HEK293 (cell line): ENCODE results near the gene ACAA1.
"Not testable (repeated sequence)": the region's sequence is repeated elsewhere in the genome, so short reads cannot be mapped to it uniquely, and the experiment has no call there.

Source experiments
- CTCF ChIA-PET: fragments of 350-600 bp; formaldehyde crosslinking; extraction: SDS; loops from one replicate; lab custom pipeline; 2021; ENCODE audit warnings: antibody characterized with exemption; lab: Yijun Ruan, JAX
- POLR2A ChIA-PET: fragments of 300-600 bp; formaldehyde crosslinking; extraction: SDS; loops from one replicate; lab custom pipeline; 2020; ENCODE audit warnings: antibody characterized with exemption, inconsistent platforms; lab: Yijun Ruan, JAX
- H3K27ac ChIP-seq: fragments of 200-500 bp; sonication (Bioruptor generic); 2 replicates; pipeline ENCODE4 v1.5.1; 2014; ENCODE audit warnings: low read depth, low read length, control low read depth, inconsistent platforms; ENCODE audit errors: extremely low read depth
- H3K36me3 ChIP-seq, 2 experiments: fragments of 200-500 bp in 1 of 2; sonication (Bioruptor generic) in 1 of 2; 1 replicate in 1 of 2; 2 replicates in 1 of 2; pipeline ENCODE4 v1.5.1; 2014 to 2017; ENCODE audit warnings: inconsistent platforms in 2 of 2, low read length in 2 of 2; ENCODE audit not compliant: control insufficient read depth in 2 of 2, insufficient read depth in 1 of 2
- H3K4me1 ChIP-seq: fragments of 200-500 bp; sonication (Bioruptor generic); 2 replicates; pipeline ENCODE4 v1.5.1; 2014; ENCODE audit warnings: mild to moderate bottlenecking, low read length, inconsistent platforms; ENCODE audit not compliant: control insufficient read depth, insufficient read depth
- H3K4me3 ChIP-seq: 2 replicates; pipeline ENCODE4 v1.5.1; 2011; ENCODE audit warnings: low read depth, mild to moderate bottlenecking, control low read depth, low read length, moderate library complexity
- H3K9me3 ChIP-seq: fragments of 200-500 bp; sonication (Bioruptor generic); 2 replicates; pipeline ENCODE4 v1.5.1; 2014; ENCODE audit warnings: low read depth, low read length, inconsistent platforms; ENCODE audit not compliant: control insufficient read depth, insufficient read depth
- SCRT2 ChIP-seq: fragments of 450-650 bp; formaldehyde crosslinking; IDR thresholded peaks from 2 replicates; pipeline ENCODE4 v1.5.1; 2016; ENCODE audit warnings: missing biosample characterization, missing genetic modification characterization
- SP3 ChIP-seq: fragments of 450-650 bp; formaldehyde crosslinking; IDR thresholded peaks from 2 replicates; pipeline ENCODE4 v1.5.1; 2016; ENCODE audit warnings: missing biosample characterization, missing genetic modification characterization
- ZNF174 ChIP-seq: fragments of 450-650 bp; formaldehyde crosslinking; IDR thresholded peaks from 2 replicates; pipeline ENCODE4 v1.5.0; 2017; ENCODE audit warnings: missing biosample characterization, mild to moderate bottlenecking, missing genetic modification characterization
- ZNF221 ChIP-seq: fragments of 450-650 bp; formaldehyde crosslinking; IDR thresholded peaks from 2 replicates; pipeline ENCODE4 v1.5.1; 2017; ENCODE audit warnings: missing biosample characterization, missing genetic modification characterization, borderline replicate concordance
- ZNF37A ChIP-seq: fragments of 450-650 bp; IDR thresholded peaks from 2 replicates; pipeline ENCODE4 v1.5.1; 2018; ENCODE audit warnings: missing biosample characterization, missing genetic modification characterization
- ZNF473 ChIP-seq: fragments of 450-650 bp; formaldehyde crosslinking; IDR thresholded peaks from 2 replicates; pipeline ENCODE4 v1.5.1; 2017; ENCODE audit warnings: missing biosample characterization, missing genetic modification characterization
- ZNF518A ChIP-seq: fragments of 450-650 bp; formaldehyde crosslinking; conservative IDR thresholded peaks from 2 replicates; pipeline ENCODE4 v1.5.1; 2016; ENCODE audit warnings: low read depth, missing biosample characterization, missing genetic modification characterization
- ZNF529 ChIP-seq: fragments of 450-650 bp; formaldehyde crosslinking; IDR thresholded peaks from 2 replicates; pipeline ENCODE4 v1.5.1; 2017; ENCODE audit warnings: missing genetic modification characterization, missing biosample characterization; ENCODE audit not compliant: insufficient replicate concordance
- ZNF707 ChIP-seq: fragments of 450-650 bp; formaldehyde crosslinking; IDR thresholded peaks from 2 replicates; pipeline ENCODE4 v1.5.1; 2016; ENCODE audit warnings: missing biosample characterization, missing genetic modification characterization
- TF ChIP-seq, protein P1 (sequence below): fragments of 450-650 bp; formaldehyde crosslinking; IDR thresholded peaks from 2 replicates; pipeline ENCODE4 v1.5.1; 2016; ENCODE audit warnings: missing biosample characterization, missing genetic modification characterization

Gene ACAA1

GRCh38 chr3:38163841-38164642, 27.1 kb upstream of the ACAA1 start:
- ChIA-PET CTCF (interaction anchor here (0.7 to 1.5 kb wide), 3 partner anchors 8 to 490 kb away, joined by 3 to 4 read pairs (median 4); no protein-coding TSS in a partner anchor), POLR2A (interaction anchor here (0.5 to 4.1 kb wide), 6 partner anchors 9 to 1009 kb away, joined by 3 to 48 read pairs (median 3); partner anchors contain the start of genes ACAA1 and MYD88)
- H3K36me3 ChIP-seq, result no peaks in the 10 kb centered on the region
- no peaks in the 10 kb centered on the region for H3K9me3 ChIP-seq
- no peaks in the 10 kb centered on the region for H3K4me1 ChIP-seq
- TF ChIP-seq ZNF518A (tag by site-specific recombination) (no peak), ZNF37A (no peak), ZNF174 (no peak), ZNF221 (tag by site-specific recombination) (no peak)
- H3K4me3 ChIP-seq, result peak overlapping the region; percentile 80
- peak overlapping the region; percentile 82; the same call in 1 of the 2 replicates for H3K27ac ChIP-seq

- Histone ChIP-seq H3K36me3 (no peaks in the 10 kb centered on the region), H3K4me1 (no peaks in the 10 kb centered on the region), H3K4me3 (no peak overlapping the region), H3K9me3 (no peaks in the 10 kb centered on the region), H3K27ac (no peak overlapping the region)
- ChIA-PET POLR2A (interaction anchor here (4.1 kb wide), 1 partner anchor 26 kb away, joined by 48 read pairs; the partner anchor contains the start of genes ACAA1 and MYD88), CTCF (interaction anchor here (0.6 to 1.5 kb wide), 4 partner anchors 9 to 301 kb away, joined by 3 to 5 read pairs (median 4); no protein-coding TSS in a partner anchor)
- TF ChIP-seq ZNF707 (tag by site-specific recombination), result no peak
- no peak for TF ChIP-seq ZNF473 (tag by site-specific recombination)
- TF ChIP-seq, protein P1, sequence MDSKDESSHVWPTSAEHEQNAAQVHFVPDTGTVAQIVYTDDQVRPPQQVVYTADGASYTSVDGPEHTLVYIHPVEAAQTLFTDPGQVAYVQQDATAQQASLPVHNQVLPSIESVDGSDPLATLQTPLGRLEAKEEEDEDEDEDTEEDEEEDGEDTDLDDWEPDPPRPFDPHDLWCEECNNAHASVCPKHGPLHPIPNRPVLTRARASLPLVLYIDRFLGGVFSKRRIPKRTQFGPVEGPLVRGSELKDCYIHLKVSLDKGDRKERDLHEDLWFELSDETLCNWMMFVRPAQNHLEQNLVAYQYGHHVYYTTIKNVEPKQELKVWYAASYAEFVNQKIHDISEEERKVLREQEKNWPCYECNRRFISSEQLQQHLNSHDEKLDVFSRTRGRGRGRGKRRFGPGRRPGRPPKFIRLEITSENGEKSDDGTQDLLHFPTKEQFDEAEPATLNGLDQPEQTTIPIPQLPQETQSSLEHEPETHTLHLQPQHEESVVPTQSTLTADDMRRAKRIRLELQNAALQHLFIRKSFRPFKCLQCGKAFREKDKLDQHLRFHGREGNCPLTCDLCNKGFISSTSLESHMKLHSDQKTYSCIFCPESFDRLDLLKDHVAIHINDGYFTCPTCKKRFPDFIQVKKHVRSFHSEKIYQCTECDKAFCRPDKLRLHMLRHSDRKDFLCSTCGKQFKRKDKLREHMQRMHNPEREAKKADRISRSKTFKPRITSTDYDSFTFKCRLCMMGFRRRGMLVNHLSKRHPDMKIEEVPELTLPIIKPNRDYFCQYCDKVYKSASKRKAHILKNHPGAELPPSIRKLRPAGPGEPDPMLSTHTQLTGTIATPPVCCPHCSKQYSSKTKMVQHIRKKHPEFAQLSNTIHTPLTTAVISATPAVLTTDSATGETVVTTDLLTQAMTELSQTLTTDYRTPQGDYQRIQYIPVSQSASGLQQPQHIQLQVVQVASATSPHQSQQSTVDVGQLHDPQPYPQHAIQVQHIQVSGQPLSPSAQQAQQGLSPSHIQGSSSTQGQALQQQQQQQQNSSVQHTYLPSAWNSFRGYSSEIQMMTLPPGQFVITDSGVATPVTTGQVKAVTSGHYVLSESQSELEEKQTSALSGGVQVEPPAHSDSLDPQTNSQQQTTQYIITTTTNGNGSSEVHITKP (tag by site-specific recombination), result peak; percentile 42; the same call in 1 of the 2 replicates
- TF ChIP-seq SCRT2, result peak; percentile 50; the same call in 1 of the 2 replicates
- no peak for TF ChIP-seq ZNF529
- no peak for TF ChIP-seq SP3 (tag by site-specific recombination)
Observed at GRCh38 chr3:38163117-38163840, 26.4 kb upstream of the ACAA1 start.

GRCh38 chr3:38160704-38161103, 23.8 kb upstream of the ACAA1 start:
- H3K4me1 ChIP-seq, H3K4me3 ChIP-seq, H3K36me3 ChIP-seq, H3K9me3 ChIP-seq, CTCF ChIA-PET, H3K27ac ChIP-seq, POLR2A ChIA-PET: not testable (repeated sequence)
